GM19099 (cell line): ENCODE data around the gene C2orf92.
A peak's percentile ranks its signal among the peaks of the same experiment; 100 is the strongest.

Experiments
- POLR2A ChIP-seq: IDR thresholded peaks from 3 replicates; pipeline ENCODE4 v1.6.1; 2011; ENCODE audit warnings: low read depth; ENCODE audit not compliant: insufficient read length; ENCODE audit errors: extremely low read depth

The C2orf92 gene

GRCh38 chr2:97659256-97660043, 10.1 kb upstream of the C2orf92 start:
- no peak for TF ChIP-seq POLR2A

DNA sequence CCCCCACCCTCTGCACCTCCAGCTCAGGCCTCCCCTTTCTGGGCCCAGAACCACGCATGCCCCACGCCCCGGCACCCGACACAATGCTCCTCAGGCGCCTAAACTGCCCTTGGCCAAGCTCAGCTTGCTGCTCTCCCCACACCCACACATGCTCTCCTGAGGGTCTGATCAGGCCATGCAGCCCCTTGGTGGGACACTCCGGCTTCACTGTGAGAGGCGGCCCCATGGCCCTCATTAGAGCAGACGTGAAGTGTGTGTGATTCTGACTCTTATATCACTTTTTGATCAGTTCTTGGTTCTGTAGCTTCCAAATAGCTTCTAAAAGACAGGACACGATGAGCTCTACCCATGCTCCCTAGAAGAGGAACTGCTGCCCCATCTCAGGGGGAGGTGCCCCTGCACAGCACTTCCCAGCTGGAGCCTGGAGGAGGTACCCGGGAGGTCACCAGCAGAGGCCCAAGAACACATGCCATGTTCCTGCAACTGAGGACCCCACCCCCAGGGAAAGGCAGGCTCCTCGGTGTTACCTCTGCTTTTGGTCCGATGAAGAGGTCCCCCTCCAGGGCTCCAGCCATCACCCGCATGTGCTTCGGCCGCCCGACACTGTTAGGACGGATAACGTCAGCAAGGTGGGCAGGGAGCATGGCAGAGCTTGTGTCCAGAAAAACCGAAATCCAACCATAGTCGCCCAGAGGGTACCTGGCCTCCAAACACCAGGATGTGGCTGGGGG, 9.3 kb upstream of the C2orf92 start:
- TF ChIP-seq POLR2A: no peak

DNA sequence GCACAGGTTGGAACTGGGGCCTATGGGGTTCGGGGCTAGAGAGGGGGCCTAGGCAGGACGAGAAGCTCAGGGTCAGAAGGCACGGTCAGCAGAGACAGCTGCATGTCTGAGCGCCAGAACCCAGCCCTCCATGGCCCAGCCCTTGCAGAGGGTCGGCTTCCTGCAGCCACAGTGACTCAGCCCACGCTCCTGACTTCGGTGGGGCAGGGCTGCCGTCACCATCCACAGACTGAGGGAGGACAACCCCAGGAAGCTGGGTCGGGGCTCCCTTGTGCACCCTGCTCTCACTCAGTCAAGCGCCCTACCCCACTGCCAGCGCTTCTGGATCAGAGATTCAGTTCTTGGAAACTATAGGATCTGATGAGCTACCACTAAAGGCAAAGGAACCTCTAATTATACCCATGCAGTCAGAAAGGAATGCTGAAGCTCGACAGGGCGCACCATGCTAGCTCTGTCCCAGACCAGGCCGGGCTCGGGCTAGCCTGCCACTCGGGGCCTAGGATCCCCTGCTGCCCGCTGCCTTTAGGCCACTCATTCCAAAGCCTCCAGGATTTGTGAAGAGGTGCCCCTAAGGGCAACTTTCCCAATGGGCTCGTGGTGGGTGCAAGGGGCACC, 8.6 kb upstream of the C2orf92 start:
- no peak for TF ChIP-seq POLR2A

DNA sequence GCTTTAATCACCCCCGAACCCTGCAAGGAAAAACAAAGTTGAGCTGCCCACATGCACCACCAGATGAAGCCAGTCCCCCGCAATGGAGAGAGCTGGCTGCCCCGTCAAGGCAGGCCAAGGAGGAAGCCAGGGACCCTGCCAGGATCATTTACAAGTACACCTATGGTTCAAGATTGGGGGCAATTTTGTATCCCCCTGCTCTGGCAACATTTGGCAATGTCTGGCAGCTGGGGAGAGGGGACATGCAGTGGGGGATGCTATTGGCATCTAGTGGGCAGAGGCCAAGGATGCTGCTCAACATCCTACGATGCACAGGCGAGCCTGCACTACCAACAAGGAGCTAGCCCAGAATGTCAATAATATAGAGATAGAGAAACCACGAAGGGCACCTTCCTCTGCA, 7.6 kb upstream of the C2orf92 start:
- TF ChIP-seq POLR2A: no peak

DNA sequence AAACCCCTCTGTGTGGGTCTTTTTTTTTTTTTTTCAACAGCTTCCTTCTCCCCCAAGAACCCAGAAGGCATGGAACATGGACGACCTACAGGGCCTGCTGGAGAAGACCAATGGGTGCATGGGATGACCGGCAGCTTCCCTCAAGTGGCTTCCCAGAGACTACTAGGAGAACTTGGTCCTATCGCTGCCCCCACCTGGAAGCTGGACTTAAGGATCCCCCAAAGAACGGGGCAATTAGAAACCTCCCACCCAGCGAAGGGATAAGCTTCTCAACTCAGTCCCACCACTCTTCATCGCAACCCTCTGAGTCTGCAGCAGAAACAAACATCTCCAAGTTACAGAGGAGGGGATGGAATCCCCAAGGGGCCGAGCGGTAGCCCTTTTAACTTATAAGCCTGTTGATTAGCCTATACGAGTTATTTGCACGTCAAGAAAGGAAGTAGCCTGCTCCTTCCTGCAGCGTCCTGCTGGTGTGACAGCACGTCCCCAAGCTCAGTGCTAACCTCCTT, 7.1 kb upstream of the C2orf92 start:
- TF ChIP-seq POLR2A: no peak

DNA sequence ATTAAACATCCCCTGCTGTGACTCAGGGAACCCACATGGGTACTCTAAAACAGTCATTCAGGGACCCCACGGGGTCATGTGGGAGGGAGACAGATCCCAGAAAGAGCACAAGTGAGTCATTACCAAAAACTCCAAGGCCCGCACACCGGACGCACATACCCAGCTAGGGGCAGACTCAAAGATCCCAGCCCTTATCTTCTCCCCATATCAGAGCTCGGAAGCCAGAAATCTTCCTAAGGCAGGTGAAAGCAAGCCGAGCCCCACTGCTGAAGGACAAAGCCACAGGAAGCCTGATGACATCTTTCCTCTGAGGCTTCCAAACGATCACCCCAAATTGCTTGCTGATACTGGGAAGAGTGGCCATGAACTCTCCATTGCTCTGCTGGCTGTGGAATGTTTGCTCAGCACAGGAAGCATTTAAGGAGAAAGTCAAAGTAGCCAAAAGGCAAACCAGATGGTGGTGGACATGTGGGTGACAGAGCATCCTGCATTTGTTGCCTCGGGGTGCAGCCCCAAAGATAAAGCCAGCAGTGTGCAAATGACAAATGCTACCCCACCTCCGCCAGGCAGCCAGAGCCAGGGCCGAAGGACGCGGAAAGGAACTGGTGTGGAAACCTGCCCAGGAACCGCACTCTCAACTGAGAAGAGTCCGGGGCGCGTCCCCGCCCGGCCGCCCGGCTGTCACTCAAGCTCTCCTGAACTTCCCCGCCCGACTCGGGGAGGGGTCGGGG, 6.5 kb upstream of the C2orf92 start:
- TF ChIP-seq POLR2A: no peak

DNA sequence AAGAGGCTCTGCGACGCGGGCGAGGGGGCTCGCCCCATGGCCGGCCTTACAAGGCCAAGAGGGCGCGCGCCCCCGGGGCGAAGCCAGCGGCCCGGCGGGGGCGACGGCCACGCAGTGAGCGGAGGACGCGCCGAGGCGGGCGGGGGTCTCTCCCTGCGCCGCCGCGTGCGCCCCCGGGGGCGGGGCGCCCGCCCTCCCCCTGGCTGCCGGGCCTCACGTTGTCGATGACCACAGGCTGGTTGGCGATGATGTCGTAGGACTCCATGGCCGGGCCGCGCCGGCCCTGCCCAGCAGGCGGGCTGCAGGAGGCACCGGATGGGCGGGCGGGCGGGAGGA, 5.9 kb upstream of the C2orf92 start:
- peak; percentile 9 for TF ChIP-seq POLR2A

- peak; percentile 75 for TF ChIP-seq POLR2A
Measured at GRCh38 chr2:97663962-97664635, 5.4 kb upstream of the C2orf92 start, which contains the start of gene ACTR1B. Gene ACTR1B (minus strand): TSS chr2:97664044. CDS start chr2:97663890, 154 bp downstream.

DNA sequence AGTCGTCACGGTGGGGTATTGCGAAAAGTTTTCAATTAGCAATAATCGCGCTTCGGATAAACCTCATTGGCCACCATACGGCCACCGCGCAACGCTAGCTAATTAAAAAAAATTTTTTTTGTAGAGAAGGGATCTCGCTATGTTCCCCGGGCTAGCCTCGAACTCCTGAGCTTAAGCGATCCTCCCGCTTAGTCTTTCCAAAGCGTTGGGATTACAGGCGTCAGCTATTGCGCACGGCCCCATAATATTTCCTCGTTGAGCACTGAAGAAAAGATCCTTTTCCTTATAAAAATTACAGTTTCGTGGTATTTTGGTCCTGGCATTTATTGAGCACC, 4.9 kb upstream of the C2orf92 start:
- no peak for TF ChIP-seq POLR2A

- TF ChIP-seq POLR2A: no peak
Measured at GRCh38 chr2:97670471-97670870, 958 bp downstream of the C2orf92 start.

DNA sequence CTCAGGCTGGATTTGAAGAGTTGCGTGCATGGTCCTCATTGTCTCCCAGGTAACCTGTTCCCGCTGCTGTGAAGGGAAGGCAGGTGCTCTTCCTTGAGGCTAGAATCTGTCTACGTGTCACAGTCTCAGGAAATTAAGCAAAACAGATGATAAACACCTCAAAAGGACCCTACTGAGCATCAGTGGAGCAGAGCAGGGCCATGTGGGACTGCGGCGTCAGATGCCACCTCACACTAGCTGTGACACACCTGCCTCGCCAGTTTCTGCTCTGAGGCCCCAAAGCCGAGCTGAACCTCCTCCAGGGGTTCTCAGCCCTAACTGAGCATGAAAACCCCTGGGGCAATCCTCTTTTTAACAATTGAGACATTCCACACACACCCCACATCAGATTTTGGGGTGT, 2.0 kb downstream of the C2orf92 start:
- TF ChIP-seq POLR2A: no peak

- no peak for TF ChIP-seq POLR2A
Measured at GRCh38 chr2:97673182-97673914, 3.8 kb downstream of the C2orf92 start.

DNA sequence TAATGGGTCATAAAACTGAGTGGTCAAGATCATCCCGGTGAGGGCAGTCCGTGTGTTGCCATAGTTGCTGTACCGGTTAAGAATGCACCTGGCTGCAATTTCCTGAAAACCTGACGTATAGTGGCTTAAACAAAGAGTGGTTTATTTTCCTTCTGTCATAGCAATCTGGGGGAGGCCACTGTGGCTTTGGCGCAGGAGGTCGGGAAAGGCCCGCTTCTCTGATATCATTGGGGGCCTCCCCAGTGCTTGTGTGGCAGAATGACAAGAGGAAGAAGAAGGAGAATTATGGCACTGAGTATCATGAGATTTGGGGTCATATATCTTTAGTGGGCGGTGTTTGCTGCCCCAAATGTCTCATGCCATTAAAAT, 4.4 kb downstream of the C2orf92 start:
- TF ChIP-seq POLR2A: no peak

DNA sequence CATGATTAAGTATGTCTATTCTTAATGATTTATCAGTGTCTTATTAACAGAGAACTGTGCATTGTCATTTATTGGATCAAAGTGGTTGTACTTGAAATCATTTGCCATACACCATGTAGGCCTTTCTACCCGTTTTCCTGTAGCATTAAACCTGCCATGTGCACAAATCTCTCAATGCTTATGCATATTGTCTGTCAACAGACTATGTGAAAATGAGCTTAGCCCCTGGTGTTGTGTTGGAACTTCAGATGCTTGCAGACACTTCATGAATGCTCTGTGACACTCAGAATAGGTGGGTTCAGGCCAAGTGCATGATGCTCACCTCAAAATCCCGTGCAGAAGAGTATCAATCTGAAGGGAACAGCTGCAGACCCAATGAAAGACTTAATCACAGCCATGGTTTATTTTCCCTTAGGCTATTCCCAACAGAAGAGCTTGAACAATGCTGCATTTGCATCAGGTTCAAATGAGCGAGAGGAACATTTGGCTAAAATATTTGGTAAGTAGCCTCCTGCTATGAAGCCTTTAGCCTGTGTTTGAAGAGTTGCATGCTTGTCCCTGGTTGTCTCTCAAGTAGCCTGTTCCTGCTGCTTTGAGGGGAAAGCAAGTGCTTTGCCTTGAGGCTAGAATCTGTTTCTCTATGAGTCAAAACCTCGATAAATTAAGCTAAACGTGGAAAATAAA, 6.1 kb downstream of the C2orf92 start:
- no peak for TF ChIP-seq POLR2A

DNA sequence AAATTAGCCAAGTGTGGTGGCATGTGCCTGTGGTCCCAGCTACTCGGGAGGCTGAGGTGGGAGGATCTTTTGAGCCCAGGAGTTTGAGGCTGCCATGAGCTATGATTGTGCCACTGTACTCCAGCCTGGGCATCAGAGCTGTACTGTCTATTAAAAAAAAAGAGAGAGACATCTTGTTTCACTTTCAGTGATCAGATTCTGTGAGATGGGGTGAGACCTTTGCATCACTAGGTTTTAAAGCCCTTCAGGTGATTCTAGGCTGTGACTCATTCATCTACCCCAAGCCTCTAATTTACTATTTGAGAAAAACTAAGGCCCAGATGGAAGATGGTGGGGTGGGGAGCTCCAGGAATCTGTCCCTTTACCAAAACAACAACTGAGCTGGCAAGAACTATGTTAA, 7.1 kb downstream of the C2orf92 start:
- TF ChIP-seq POLR2A: no peak
